Activated effector memory CD4-positive, alpha-beta T cell treated with Interleukin-2 at 50 U/mL for 16 hours (primary cell): ENCODE results near the gene MDK.
"Not testable (repeated sequence)": the region's sequence is repeated elsewhere in the genome, so short reads cannot be mapped to it uniquely, and the experiment has no call there.

ENCODE experiments used
- DNase-seq: peaks from one replicate; pipeline ENCODE4 v3.0.0-alpha.2; 2020

MDK gene

DNA sequence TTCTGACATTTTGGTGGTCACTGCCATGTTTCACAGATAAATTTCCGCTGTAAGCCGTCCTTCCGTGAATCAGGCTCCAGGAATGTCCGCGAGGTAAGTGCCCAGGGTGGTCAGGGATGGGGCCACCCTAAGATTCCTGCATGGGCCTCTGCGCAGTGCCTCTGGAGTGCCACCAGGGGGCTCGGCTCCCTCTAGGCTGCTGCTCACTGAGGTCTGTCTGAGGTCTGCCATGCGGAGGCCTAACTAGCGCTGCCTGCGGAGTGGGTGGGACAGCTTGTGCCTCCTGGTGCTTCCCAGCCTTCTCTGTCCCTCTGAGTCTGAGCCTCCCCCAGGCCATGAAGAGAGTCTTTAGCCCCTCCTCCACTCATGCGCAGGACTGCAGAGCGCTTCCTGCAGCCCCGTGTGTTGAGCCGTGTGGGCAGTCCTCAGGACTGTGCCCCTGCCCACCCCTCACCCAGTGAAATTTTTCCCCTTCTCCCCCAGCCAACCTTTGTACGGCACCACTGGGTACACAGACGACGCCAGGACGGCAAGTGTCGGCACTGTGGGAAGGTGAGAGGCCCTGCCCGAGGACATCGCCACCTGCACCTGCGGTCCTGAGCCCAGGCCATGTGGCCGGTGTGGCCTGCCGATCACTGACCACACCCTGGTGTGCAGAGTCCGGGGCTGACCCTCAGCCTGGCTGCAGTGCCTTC is 11.9 kb upstream of the MDK start:
- no peak for DNase-seq

GRCh38 chr11:46370253-46370652 is 11.2 kb upstream of the MDK start:
- no peak for DNase-seq

- DNase-seq, result not testable (repeated sequence)
Observed at GRCh38 chr11:46371262-46371661, 10.2 kb upstream of the MDK start.

DNA sequence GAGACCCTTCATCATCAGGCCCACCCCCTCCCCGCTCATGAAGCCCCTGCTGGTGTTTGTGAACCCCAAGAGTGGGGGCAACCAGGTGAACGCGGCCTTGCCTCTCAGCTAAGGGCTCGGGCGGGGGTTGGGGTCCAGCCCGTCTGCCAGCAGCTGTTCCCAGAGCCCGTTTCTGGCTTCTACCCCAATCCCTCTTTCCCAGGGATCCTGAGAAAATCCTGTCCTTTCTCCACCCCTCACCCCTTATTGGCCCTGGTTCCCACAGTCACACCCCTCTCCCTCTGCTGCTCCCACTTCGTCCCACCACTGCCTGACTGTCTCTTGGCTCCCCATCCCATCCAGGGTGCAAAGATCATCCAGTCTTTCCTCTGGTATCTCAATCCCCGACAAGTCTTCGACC is 9.4 kb upstream of the MDK start:
- no peak for DNase-seq

DNA sequence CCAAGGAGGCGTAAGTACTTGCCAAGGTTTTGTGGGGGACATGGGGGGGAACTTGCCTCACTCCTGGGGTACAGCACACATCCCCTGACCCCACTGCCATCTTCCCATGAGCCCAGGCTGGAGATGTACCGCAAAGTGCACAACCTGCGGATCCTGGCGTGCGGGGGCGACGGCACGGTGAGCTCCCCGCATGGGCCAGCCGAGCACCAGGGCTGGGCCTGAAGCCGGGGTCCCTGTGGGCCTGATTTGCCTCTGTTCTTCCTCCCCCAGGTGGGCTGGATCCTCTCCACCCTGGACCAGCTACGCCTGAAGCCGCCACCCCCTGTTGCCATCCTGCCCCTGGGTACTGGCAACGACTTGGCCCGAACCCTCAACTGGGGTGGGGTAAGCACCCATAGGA is 9.0 kb upstream of the MDK start:
- not testable (repeated sequence) for DNase-seq

DNA sequence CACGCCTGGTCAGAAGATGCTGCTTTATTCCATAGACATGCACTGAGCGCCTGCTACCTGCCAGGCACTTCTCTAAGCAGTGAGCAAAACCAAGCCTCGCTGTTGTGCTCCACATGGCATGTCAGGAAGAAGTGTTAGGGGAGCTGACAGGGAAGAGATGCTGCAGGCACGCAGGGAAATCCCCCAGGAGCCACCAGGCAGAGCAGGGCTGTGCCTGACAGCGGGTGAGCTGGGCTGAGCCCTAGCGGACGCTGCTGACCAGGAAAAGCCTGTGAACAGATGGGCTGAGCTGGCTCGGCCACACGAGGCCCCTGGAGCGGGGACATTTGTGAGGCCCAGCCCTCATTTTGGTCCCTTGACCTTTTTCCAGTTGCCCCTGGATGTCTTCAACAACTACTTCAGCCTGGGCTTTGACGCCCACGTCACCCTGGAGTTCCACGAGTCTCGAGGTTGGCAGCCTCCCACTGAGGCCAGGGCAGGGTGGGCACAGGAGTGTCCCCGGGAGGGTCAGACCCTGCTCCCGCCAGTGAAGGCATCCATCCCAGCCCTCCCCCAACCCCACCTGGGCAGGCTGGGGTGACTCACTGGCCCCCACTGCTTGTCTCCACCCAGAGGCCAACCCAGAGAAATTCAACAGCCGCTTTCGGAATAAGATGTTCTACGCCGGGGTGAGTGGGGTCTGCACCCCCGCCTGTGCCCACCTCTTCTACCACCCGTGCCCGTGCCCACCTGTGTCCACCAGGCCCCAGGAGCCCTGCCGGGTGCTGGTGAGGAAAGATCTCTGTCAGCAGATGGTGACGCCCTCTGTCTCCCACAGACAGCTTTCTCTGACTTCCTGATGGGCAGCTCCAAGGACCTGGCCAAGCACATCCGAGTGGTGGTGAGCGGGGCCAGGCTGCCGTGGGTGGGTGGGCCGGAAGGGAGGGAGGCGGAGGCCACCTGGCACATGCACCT is 7.4 kb upstream of the MDK start:
- no peak for DNase-seq

- DNase-seq, result no peak
Observed at GRCh38 chr11:46374815-46375214, 6.7 kb upstream of the MDK start.

GRCh38 chr11:46375392-46376101 is 5.9 kb upstream of the MDK start:
- no peak for DNase-seq

- DNase-seq, result no peak
Observed at GRCh38 chr11:46376258-46377050, 5.0 kb upstream of the MDK start.

- DNase-seq, result no peak
Observed at GRCh38 chr11:46377290-46377689, 4.2 kb upstream of the MDK start.

GRCh38 chr11:46377831-46378230 is 3.6 kb upstream of the MDK start:
- no peak for DNase-seq

- no peak for DNase-seq
Observed at GRCh38 chr11:46378296-46378695, 3.2 kb upstream of the MDK start.

GRCh38 chr11:46378811-46379481 is 2.5 kb upstream of the MDK start:
- no peak for DNase-seq

DNA sequence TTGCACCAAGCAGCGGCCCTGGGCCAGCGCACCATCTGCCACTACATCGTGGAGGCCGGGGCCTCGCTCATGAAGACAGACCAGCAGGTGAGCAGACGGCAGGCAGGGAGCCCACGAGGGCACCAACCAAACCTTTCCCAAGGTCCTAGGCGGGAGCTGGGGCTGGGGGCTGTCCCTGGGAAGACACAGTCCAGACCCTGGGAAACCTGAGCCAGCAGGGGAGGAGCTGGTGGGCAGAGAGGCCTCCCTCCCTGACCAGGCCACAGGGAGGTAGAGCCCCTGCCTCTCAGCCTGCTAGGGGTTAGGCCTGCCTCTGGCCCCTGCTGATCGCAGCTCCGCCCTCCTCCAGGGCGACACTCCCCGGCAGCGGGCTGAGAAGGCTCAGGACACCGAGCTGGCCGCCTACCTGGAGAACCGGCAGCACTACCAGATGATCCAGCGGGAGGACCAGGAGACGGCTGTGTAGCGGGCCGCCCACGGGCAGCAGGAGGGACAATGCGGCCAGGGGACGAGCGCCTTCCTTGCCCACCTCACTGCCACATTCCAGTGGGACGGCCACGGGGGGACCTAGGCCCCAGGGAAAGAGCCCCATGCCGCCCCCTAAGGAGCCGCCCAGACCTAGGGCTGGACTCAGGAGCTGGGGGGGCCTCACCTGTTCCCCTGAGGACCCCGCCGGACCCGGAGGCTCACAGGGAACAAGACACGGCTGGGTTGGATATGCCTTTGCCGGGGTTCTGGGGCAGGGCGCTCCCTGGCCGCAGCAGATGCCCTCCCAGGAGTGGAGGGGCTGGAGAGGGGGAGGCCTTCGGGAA is 1.8 kb upstream of the MDK start:
- DNase-seq, result not testable (repeated sequence)

DNA sequence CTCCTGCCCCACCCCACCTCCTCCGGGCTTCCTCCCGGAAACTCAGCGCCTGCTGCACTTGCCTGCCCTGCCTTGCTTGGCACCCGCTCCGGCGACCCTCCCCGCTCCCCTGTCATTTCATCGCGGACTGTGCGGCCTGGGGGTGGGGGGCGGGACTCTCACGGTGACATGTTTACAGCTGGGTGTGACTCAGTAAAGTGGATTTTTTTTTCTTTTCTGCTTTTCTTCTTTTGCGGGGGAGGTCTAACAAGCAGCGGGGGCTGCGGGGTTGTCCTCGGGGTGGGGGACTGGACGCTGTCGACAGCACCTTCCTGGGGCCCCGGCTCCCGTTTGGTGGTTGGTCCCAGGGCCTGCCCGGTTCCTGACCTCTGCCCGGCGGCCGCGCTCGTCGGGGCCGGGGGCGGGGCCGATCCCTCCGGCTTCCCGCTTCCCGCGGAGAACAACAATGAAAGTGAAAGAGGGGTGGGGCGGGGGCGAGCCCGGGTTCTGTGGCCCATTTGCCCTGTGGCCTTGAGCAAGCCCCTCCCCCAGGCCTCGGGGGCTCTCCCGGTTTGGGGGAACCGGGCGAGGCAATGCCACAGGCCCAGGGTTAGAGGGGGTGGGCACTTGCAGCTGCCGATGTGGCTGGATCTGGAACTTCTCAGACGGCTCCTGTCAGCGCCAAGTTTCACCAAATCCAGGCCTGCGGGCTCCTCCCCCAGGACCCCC is 975 bp upstream of the MDK start:
- peak; percentile 31 for DNase-seq

DNA sequence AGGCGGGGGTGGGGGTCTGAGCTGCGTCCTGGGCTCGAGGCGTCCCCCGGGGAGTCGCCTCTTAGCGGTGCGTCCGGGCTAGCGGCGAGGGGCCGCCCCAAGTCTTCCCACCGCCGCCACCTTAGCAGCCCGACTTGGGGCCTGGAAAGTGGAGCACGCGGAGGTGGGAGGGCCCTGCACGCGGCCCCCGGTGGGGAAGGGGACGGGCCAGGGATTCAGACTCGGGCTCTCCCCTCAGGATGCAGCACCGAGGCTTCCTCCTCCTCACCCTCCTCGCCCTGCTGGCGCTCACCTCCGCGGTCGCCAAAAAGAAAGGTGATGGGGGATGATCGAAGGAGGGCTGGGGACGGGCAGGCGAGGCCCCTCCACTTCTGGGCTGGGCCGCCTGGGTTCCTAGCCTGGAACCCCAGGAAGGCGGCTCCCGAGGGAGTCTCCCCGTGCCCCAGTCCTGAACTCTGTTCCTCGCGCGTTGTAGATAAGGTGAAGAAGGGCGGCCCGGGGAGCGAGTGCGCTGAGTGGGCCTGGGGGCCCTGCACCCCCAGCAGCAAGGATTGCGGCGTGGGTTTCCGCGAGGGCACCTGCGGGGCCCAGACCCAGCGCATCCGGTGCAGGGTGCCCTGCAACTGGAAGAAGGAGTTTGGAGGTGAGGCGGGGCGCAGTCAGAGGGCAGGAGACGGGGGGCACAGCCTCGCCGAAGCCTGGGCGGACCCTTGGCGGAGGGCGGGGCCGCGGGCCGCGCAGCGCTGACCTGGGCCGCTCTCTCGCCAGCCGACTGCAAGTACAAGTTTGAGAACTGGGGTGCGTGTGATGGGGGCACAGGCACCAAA is 563 bp downstream of the MDK start:
- DNase-seq, result no peak

- no peak for DNase-seq
Observed at GRCh38 chr11:46382646-46383403, 1.4 kb downstream of the MDK start.

- DNase-seq, result no peak
Observed at GRCh38 chr11:46383404-46383758, 1.9 kb downstream of the MDK start.
